Activated T-helper 1 cell treated with anti-CD3 and anti-CD28 coated beads, Interleukin-12 subunit alpha, Interleukin-12 subunit beta, Interleukin-2, Interleukin-4 antibody, amounts not matched to agents 30 ng/mL and 10 ng/mL and 1 ng/mL, durations not matched to agents 14 hours and 24 hours and 36 hours (primary cell): Measurements from ENCODE around the gene UNC5B. TPM values are rescaled to one million over a fixed set of nuclear protein-coding genes. Genes with fewer than 3 reads are reported as not detected.

Experiments used
- DNase-seq: peaks from one replicate; pipeline ENCODE4 v3.0.0; 2021; ENCODE audit warnings: low spot score
- H3K27ac Mint-ChIP-seq: one replicate; pipeline ENCODE4 v1.8.0; 2021; ENCODE audit warnings: mild to moderate bottlenecking, mixed read lengths
- H3K27me3 Mint-ChIP-seq: one replicate; pipeline ENCODE4 v1.8.0; 2022; ENCODE audit warnings: mild to moderate bottlenecking, moderate library complexity, mixed read lengths; ENCODE audit not compliant: insufficient read depth
- H3K36me3 Mint-ChIP-seq: one replicate; pipeline ENCODE4 v1.8.0; 2021; ENCODE audit warnings: low read depth, mixed read lengths
- H3K4me1 Mint-ChIP-seq: one replicate; pipeline ENCODE4 v1.8.0; 2021; ENCODE audit warnings: low read depth, mixed read lengths
- H3K4me3 Mint-ChIP-seq: one replicate; pipeline ENCODE4 v1.8.0; 2021; ENCODE audit warnings: mild to moderate bottlenecking, moderate library complexity, mixed read lengths
- H3K9me3 Mint-ChIP-seq: one replicate; pipeline ENCODE4 v1.8.0; 2021; ENCODE audit warnings: mixed read lengths
- intact Hi-C: fragments of 100-400 bp; cut with micrococcal nuclease; formaldehyde crosslinking; loops from one replicate; pipeline ENCODE4 v1.15.1; 2024
- total RNA-seq: library from RNA; stranded (reverse); gene quantifications from 2 replicates; pipeline ENCODE4 v1.2.3, GENCODE V29; 2022

Gene UNC5B
- total RNA-seq, 1 donor from 2014 or later: 0.10 TPM

GRCh38 chr10:71279590-71280170 lies 67.3 kb downstream of the UNC5B start:
- no peaks in the 10 kb centered on the region for H3K36me3 Mint-ChIP-seq
- H3K9me3 Mint-ChIP-seq: no peaks in the 10 kb centered on the region
- H3K27ac Mint-ChIP-seq: no peak overlapping the region
- H3K4me1 Mint-ChIP-seq: no peaks in the 10 kb centered on the region
- no peaks in the 10 kb centered on the region for H3K27me3 Mint-ChIP-seq
- DNase-seq: no peak
- intact Hi-C loops: no loop called here
- H3K4me3 Mint-ChIP-seq: no peak overlapping the region

- H3K4me1 Mint-ChIP-seq: no peaks in the 10 kb centered on the region
- DNase-seq: no peak
- no peak overlapping the region for H3K27ac Mint-ChIP-seq
- intact Hi-C loops: no loop called here
- no peaks in the 10 kb centered on the region for H3K36me3 Mint-ChIP-seq
- H3K9me3 Mint-ChIP-seq: no peaks in the 10 kb centered on the region
- H3K4me3 Mint-ChIP-seq: no peak overlapping the region
- no peaks in the 10 kb centered on the region for H3K27me3 Mint-ChIP-seq
These were observed 67.8 kb downstream of the UNC5B start for GRCh38 chr10:71280216-71280615.

GRCh38 chr10:71280825-71281224 lies 68.5 kb downstream of the UNC5B start:
- DNase-seq: no peak
- Mint-ChIP-seq H3K27ac (no peak overlapping the region), H3K4me3 (no peak overlapping the region), H3K4me1 (no peaks in the 10 kb centered on the region), H3K36me3 (no peaks in the 10 kb centered on the region), H3K9me3 (no peaks in the 10 kb centered on the region), H3K27me3 (no peaks in the 10 kb centered on the region)
- intact Hi-C loops: no loop called here

- H3K4me1 Mint-ChIP-seq: no peaks in the 10 kb centered on the region
- DNase-seq: no peak
- intact Hi-C loops: no loop called here
- H3K36me3 Mint-ChIP-seq: no peaks in the 10 kb centered on the region
- no peaks in the 10 kb centered on the region for H3K9me3 Mint-ChIP-seq
- H3K4me3 Mint-ChIP-seq: no peak overlapping the region
- H3K27me3 Mint-ChIP-seq: no peaks in the 10 kb centered on the region
- no peak overlapping the region for H3K27ac Mint-ChIP-seq
These were observed 69.4 kb downstream of the UNC5B start for GRCh38 chr10:71281646-71282322.

- no peak for DNase-seq
- H3K27me3 Mint-ChIP-seq: no peaks in the 10 kb centered on the region
- intact Hi-C loops: no loop called here
- no peaks in the 10 kb centered on the region for H3K9me3 Mint-ChIP-seq
- no peak overlapping the region for H3K4me3 Mint-ChIP-seq
- H3K36me3 Mint-ChIP-seq: no peaks in the 10 kb centered on the region
- H3K27ac Mint-ChIP-seq: no peak overlapping the region
- no peaks in the 10 kb centered on the region for H3K4me1 Mint-ChIP-seq
These were observed 69.9 kb downstream of the UNC5B start for GRCh38 chr10:71282323-71282680.

- Mint-ChIP-seq H3K4me3 (no peak overlapping the region), H3K27ac (no peak overlapping the region), H3K4me1 (no peaks in the 10 kb centered on the region), H3K27me3 (no peaks in the 10 kb centered on the region), H3K9me3 (no peaks in the 10 kb centered on the region), H3K36me3 (no peaks in the 10 kb centered on the region)
- intact Hi-C loops: no loop called here
- no peak for DNase-seq
These were observed 71.0 kb downstream of the UNC5B start for GRCh38 chr10:71283410-71283809.

- no peak for DNase-seq
These were observed 71.5 kb downstream of the UNC5B start for GRCh38 chr10:71283876-71284275.

GRCh38 chr10:71284544-71285179 lies 72.3 kb downstream of the UNC5B start:
- Mint-ChIP-seq H3K9me3 (no peaks in the 10 kb centered on the region), H3K36me3 (no peaks in the 10 kb centered on the region), H3K27me3 (no peaks in the 10 kb centered on the region), H3K4me1 (no peaks in the 10 kb centered on the region), H3K27ac (no peak overlapping the region), H3K4me3 (no peak overlapping the region)
- DNase-seq: no peak
- intact Hi-C loops: no loop called here

More at GRCh38 chr10:71283876-71284275, 71.5 kb downstream of the UNC5B start:
- Mint-ChIP-seq H3K27me3 (no peaks in the 10 kb centered on the region), H3K27ac (no peak overlapping the region), H3K36me3 (no peaks in the 10 kb centered on the region), H3K9me3 (no peaks in the 10 kb centered on the region), H3K4me1 (no peaks in the 10 kb centered on the region), H3K4me3 (no peak overlapping the region)
- intact Hi-C loops: no loop called here

- intact Hi-C loops: no loop called here
- Mint-ChIP-seq H3K9me3 (no peaks in the 10 kb centered on the region), H3K27ac (no peak overlapping the region), H3K4me3 (no peak overlapping the region), H3K36me3 (no peaks in the 10 kb centered on the region), H3K27me3 (no peaks in the 10 kb centered on the region), H3K4me1 (no peaks in the 10 kb centered on the region)
- no peak for DNase-seq
These were observed 72.8 kb downstream of the UNC5B start for GRCh38 chr10:71285180-71285545.

- Mint-ChIP-seq H3K36me3 (no peaks in the 10 kb centered on the region), H3K27ac (no peak overlapping the region), H3K9me3 (no peaks in the 10 kb centered on the region), H3K4me3 (no peak overlapping the region), H3K4me1 (no peaks in the 10 kb centered on the region), H3K27me3 (no peaks in the 10 kb centered on the region)
- no peak for DNase-seq
- intact Hi-C loops: loop anchor here (2.0 kb wide), 1 partner anchor 361 kb away; no protein-coding TSS in a partner anchor
These were observed 73.6 kb downstream of the UNC5B start for GRCh38 chr10:71285986-71286385.

GRCh38 chr10:71286521-71287294 lies 74.3 kb downstream of the UNC5B start:
- no peaks in the 10 kb centered on the region for H3K9me3 Mint-ChIP-seq
- intact Hi-C loops: loop anchor here (2.0 kb wide), 1 partner anchor 362 kb away; no protein-coding TSS in a partner anchor
- H3K36me3 Mint-ChIP-seq: no peaks in the 10 kb centered on the region

GRCh38 chr10:71287456-71287855 lies 75.1 kb downstream of the UNC5B start:
- H3K27ac Mint-ChIP-seq: no peak overlapping the region
- DNase-seq: no peak
- H3K36me3 Mint-ChIP-seq: no peaks in the 10 kb centered on the region
- no peaks in the 10 kb centered on the region for H3K27me3 Mint-ChIP-seq
- intact Hi-C loops: loop anchor here (2.0 kb wide), 1 partner anchor 363 kb away; no protein-coding TSS in a partner anchor
- H3K4me1 Mint-ChIP-seq: no peaks in the 10 kb centered on the region
- H3K4me3 Mint-ChIP-seq: no peak overlapping the region
- H3K9me3 Mint-ChIP-seq: no peaks in the 10 kb centered on the region

More at GRCh38 chr10:71286521-71287294, 74.3 kb downstream of the UNC5B start:
- H3K4me1 Mint-ChIP-seq: no peaks in the 10 kb centered on the region
- no peak for DNase-seq
- H3K27me3 Mint-ChIP-seq: no peaks in the 10 kb centered on the region
- H3K27ac Mint-ChIP-seq: no peak overlapping the region
- H3K4me3 Mint-ChIP-seq: no peak overlapping the region

GRCh38 chr10:71288461-71288860 lies 76.1 kb downstream of the UNC5B start:
- H3K9me3 Mint-ChIP-seq: no peaks in the 10 kb centered on the region
- no peaks in the 10 kb centered on the region for H3K27me3 Mint-ChIP-seq
- intact Hi-C loops: no loop called here

More at GRCh38 chr10:71288461-71288860, 76.1 kb downstream of the UNC5B start:
- no peak overlapping the region for H3K4me3 Mint-ChIP-seq
- H3K27ac Mint-ChIP-seq: no peak overlapping the region
- H3K4me1 Mint-ChIP-seq: no peaks in the 10 kb centered on the region
- no peak for DNase-seq
- no peaks in the 10 kb centered on the region for H3K36me3 Mint-ChIP-seq
